ENCODE results near the gene AADACL4. TPM values are rescaled to one million over a fixed set of nuclear protein-coding genes. Genes with fewer than 3 reads are reported as not detected.

AADACL4 gene
- total and polyA plus RNA-seq, 9 of the 15 experiments (the other 6 are each of a cell fraction or from before 2014, with no cell fraction given), result not detected

GRCh38 chr1:12600335-12600734 is 43.5 kb upstream of the AADACL4 start:
- peak; percentile 44 for TF ChIP-seq PRDM10 (IDR thresholded peaks at IDR 0.05; ENCODE audit: partially characterized antibody)
- no peak for TF ChIP-seq GABPB2 (CRISPR knock-in tag; conservative IDR thresholded peaks at IDR 0.05)
- TF ChIP-seq STAG1 (CRISPR knock-in tag; IDR thresholded peaks at IDR 0.05; ENCODE audit: borderline replicate concordance), result peak; percentile 13; the same call in 1 of the 2 replicates
- TF ChIP-seq THAP7 (CRISPR knock-in tag; IDR thresholded peaks at IDR 0.05), result no peak
- TF ChIP-seq TEAD4 (IDR thresholded peaks at IDR 0.05; ENCODE audit: low read length), result no peak
- no peak for TF ChIP-seq TEAD4 (CRISPR knock-in tag; IDR thresholded peaks at IDR 0.05; ENCODE audit: borderline replicate concordance)
- Histone ChIP-seq H3K27me3 (ENCODE audit: control insufficient read depth in 2 of 2, insufficient read depth in 2 of 2, low read length in 2 of 2) (no peaks in the 10 kb centered on the region), H3K4me3 (no peak overlapping the region), H3K79me2 (ENCODE audit: control insufficient read depth, insufficient read depth, low read length) (peaks cover 88% of the 10 kb centered on the region), H3K9me1 (ENCODE audit: control insufficient read depth, insufficient read depth, low read length) (peaks cover 18% of the 10 kb centered on the region), H4K20me1 (replicated peaks; ENCODE audit: control insufficient read depth, insufficient read depth, low read length) (peaks cover 35% of the 10 kb centered on the region), H3K27ac (ENCODE audit: extremely low read depth, low read depth, low read length) (no peak overlapping the region), H3K9me3 (replicated peaks; ENCODE audit: control insufficient read depth, insufficient read depth, low read depth, low read length) (no peaks in the 10 kb centered on the region), H3K4me2 (ENCODE audit: insufficient read depth, low read length) (no peak overlapping the region), H3K36me3 (ENCODE audit: control insufficient read depth, insufficient read depth, low read length) (peaks cover 73% of the 10 kb centered on the region), H2AFZ (ENCODE audit: low read depth, low read length) (no peak overlapping the region), H3K4me1 (replicated peaks in 1 of 2; ENCODE audit: control insufficient read depth in 2 of 2, insufficient read depth in 2 of 2, low read length in 2 of 2) (peaks cover 41 to 58% of the 10 kb centered on the region in 2 experiments), H3K9ac (ENCODE audit: insufficient read depth in 1 of 2, low read depth in 2 of 2, low read length in 2 of 2) (no peak overlapping the region)
- POLR2A ChIA-PET, result no interaction called here
- BruUV-seq (replicated peaks), result no TSS peak
- WGBS (ENCODE audit: insufficient coverage, low coverage, missing lambda C conversion rate), result 80% methylated on average over 7 of the region's 7 CpGs
- DNase-seq (ENCODE audit: extremely low read depth in 1 of 4, low spot score in 3 of 4), result no peak
- intact Hi-C loops (cut with micrococcal nuclease), result loop anchor here (5.0 kb wide), 2 partner anchors 73 to 193 kb away; no protein-coding TSS in a partner anchor
- in situ Hi-C loops (cut with MboI), result loop anchor here (25.0 kb wide), 1 partner anchor 288 kb away; no protein-coding TSS in a partner anchor
- no peak for FAIRE-seq
- CTCF ChIA-PET (ENCODE audit: low intra/inter-chr PET ratio), result interaction anchor here (1.5 kb wide), 1 partner anchor 19 kb away, joined by 6 read pairs; no protein-coding TSS in a partner anchor
- ATAC-seq, result no peak

Data from K562 (cell line).